Vagina (tissue), 2 donors: ENCODE results near the gene SKAP1.

Source experiments
- POLR2A ChIP-seq, 2 donors: fragments of 450-650 bp; IDR thresholded peaks; one replicate each; pipeline ENCODE4 v1.6.1; 2017; ENCODE audit warnings: antibody characterized with exemption in 2 of 2, mild to moderate bottlenecking in 2 of 2, moderate library complexity in 2 of 2
- TF ChIP-seq, protein P1 (sequence below), 3 experiments: fragments of 450-650 bp in 2 of 3; fragments of 200-600 bp in 1 of 3; sonication (generic) in 1 of 3; IDR thresholded peaks; one replicate each; pipeline ENCODE4 v1.5.1; 2017 to 2019; ENCODE audit warnings: antibody characterized with exemption in 3 of 3, mild to moderate bottlenecking in 2 of 3, moderate library complexity in 2 of 3

DNA sequence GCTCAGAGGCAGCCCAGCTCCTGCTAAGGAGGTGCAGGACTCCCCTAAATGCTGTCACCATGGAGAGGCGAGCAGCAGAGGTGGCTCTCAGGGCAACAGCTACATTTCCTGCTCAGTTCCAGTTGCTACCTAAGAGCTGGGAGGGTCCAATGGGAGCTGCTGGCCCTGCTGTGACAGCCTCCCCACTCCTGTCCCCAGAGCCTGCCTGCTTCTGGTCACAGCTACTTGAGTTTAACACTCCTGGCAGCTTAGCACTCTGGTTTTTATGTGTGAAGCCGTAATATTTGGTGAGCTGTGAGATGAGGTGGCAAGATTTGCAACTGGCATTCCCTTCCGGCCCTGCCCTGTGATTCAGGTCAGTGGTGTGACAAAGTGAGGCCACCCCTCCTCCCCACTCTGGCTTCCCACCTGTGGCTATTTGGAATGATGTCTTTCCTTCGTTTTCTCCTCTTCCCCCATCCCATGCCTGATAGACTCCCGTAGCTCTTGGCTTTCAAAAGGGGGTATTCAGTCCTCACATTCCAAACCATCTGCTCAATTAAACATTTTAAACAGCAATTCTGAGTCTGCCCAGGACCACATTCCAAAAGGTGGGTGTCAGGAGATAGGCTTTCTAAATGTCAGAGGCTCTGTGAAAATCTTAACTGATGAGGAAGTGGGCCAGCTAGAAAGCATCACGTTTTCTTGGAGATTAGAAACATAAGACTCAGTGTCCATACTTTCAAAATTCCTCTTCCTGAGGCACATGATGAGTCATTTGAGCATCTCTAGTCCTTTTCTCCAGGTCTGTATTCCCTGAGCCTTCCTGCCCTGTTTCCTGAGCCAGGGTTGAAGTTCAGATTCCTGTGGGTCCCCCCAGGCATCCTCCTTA is 42.6 kb upstream of the SKAP1 start:
- TF ChIP-seq, protein P1, sequence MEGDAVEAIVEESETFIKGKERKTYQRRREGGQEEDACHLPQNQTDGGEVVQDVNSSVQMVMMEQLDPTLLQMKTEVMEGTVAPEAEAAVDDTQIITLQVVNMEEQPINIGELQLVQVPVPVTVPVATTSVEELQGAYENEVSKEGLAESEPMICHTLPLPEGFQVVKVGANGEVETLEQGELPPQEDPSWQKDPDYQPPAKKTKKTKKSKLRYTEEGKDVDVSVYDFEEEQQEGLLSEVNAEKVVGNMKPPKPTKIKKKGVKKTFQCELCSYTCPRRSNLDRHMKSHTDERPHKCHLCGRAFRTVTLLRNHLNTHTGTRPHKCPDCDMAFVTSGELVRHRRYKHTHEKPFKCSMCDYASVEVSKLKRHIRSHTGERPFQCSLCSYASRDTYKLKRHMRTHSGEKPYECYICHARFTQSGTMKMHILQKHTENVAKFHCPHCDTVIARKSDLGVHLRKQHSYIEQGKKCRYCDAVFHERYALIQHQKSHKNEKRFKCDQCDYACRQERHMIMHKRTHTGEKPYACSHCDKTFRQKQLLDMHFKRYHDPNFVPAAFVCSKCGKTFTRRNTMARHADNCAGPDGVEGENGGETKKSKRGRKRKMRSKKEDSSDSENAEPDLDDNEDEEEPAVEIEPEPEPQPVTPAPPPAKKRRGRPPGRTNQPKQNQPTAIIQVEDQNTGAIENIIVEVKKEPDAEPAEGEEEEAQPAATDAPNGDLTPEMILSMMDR (IDR thresholded peaks at IDR 0.05), result no peak
- no peak for TF ChIP-seq POLR2A (IDR thresholded peaks at IDR 0.05)
